ENCODE results near the gene PLB1.

The PLB1 gene

GRCh38 chr2:28592481-28592880 is 96.6 kb downstream of the PLB1 start:
- no peak for FAIRE-seq

DNA sequence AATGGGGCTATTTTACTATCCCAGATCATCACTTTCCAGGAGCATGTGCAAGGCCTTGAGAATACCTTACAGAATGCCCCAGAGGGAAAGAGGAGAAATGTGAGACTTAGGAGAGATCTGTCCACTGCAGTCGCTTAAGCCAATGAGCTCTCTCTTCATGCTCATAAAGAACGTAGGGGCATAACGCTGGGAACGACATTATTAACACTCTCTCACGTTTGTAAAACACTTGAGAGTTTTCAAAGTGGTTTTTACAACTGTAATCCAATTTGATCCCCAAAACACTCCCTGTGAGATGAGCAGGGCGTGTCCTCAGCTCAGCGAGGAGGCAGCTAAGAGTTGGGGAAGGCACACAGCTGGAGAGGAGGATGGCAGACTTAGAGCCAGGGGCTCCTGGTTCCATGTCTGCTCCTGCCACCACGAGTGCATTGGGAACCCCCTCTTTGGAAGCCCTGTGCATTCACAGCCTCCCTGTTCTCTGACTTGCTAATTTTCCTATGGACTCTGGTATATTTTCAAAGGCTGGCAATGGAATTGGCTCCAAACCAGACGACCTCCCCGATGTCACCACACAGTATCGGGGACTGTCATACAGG is 97.4 kb downstream of the PLB1 start:
- FAIRE-seq, result no peak

DNA sequence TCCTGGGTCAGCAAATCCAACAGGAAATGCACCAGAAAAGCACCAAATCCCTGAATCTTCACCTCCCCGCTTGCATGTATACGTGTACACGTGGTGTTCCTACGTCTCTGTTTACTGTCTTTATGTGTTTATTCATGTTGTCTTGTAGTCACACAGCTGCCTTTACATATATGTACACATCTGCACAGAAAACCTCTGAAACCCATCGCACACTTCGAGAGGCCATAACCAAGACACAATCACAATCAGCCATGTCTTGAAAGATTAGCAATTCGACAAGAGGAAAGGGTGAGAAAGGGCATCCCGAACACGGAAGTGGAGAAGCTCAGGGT is 98.1 kb downstream of the PLB1 start:
- no peak for FAIRE-seq

DNA sequence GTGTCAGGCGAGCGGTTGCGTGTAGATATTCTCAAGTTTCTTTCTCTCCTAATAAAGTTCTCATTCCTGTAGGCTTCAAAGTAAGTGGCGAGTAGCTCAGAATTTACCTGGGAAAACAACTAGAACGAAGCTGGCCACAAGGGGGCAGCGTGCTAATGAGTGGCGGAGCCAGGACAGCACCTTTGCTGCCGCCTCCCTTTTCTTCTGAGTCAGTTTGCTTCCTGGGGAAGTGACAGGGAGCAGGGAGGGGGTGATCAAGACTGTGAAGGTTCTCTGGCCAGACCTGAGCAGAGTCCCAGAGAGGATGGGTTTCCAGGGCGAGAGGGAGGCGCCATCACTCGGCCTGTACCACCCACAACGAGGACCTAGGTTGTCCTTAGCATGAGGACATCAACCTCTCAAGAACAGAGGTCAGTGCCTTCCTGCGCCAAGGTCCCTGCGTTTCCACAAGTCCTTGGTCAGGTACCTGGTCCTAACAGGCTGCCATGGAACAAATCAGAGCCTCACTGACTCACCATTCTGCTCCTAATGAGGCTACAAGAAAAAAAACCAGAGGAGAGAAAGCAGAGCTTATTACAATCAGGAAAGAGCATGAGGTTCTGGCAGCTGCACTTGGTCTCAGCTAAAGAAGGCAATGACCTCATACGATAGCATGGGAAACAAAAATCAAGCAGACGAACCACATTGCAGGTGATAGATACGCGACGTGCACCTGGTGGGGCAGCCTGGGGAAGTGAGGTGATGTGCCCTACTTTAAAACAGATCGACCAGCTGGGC is 98.7 kb downstream of the PLB1 start:
- peak; percentile 95 for FAIRE-seq

- no peak for FAIRE-seq
These were observed 99.5 kb downstream of the PLB1 start for GRCh38 chr2:28595323-28595722.

DNA sequence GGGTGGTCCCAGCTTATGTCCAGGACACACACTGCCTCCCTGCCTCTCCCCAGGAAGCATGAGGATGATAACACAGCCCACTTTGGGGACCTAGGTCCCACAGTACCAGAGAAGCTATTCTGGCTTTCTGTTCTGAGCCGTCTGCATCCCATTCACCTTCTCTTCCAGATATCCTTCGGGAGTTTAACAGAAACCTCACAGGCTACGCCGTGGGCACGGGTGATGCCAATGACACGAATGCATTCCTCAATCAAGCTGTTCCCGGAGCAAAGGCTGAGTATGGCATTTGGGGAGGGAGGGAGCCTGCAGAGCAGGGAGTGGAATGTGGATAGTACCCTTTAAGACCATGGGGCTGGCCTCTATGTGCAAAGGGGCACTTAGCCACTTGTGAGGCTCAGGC is 102.6 kb downstream of the PLB1 start:
- FAIRE-seq, result no peak

GRCh38 chr2:28600181-28600580 is 104.3 kb downstream of the PLB1 start:
- no peak for FAIRE-seq

- no peak for FAIRE-seq
These were observed 105.8 kb downstream of the PLB1 start for GRCh38 chr2:28601616-28602015.

DNA sequence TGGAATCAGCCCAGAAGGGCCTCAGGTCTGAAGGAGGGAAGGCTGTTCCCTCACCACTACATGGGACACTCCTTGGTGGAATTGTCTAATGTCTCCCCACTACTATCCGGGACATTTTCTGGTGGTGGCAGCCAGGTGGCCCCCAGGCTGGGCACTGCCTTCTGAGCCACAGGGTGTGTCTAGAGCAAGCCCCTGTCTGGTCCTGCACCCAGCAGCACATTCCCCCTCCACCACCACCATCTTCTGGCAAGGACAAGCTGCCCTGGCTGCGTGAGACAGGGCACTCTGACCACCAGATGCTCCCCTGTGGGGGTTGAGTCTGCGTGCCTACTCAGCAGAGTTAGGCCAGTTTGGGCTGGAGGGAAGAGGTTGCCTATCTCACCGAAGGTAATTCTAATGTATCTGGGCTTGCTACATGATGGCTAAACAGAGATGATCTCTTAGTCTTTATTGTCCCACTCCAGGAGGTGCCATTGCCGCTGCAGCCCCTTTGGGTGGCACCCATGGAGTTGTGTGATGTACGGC is 106.3 kb downstream of the PLB1 start:
- no peak for FAIRE-seq

GRCh38 chr2:28602751-28603639 is 107.1 kb downstream of the PLB1 start:
- no peak for FAIRE-seq

GRCh38 chr2:28603821-28604220 is 108.0 kb downstream of the PLB1 start:
- FAIRE-seq, result no peak

- FAIRE-seq, result no peak
These were observed 108.5 kb downstream of the PLB1 start for GRCh38 chr2:28604284-28604843.

DNA sequence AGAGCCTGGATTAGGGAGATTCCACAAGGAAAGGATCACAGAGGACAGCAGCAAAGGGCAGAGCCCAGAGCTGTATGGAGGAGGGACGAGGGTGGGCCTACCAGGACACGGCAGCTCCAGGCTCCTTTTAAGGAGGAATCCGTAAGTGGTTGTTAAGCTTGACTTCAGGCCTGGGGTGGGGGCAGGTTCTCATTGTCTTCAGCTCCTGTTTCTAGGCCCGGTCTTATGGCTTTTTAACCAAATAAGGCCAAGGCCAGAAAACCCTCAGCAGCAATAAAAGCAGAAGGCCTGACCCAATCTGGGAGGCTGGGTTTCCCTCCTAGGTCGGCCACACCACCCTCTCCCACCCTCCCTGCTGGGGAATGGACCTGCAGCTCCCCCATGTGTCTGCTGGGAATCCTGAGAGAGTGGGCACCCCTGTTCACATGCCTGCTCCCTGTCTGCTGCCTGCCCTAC is 111.2 kb downstream of the PLB1 start:
- no peak for FAIRE-seq

DNA sequence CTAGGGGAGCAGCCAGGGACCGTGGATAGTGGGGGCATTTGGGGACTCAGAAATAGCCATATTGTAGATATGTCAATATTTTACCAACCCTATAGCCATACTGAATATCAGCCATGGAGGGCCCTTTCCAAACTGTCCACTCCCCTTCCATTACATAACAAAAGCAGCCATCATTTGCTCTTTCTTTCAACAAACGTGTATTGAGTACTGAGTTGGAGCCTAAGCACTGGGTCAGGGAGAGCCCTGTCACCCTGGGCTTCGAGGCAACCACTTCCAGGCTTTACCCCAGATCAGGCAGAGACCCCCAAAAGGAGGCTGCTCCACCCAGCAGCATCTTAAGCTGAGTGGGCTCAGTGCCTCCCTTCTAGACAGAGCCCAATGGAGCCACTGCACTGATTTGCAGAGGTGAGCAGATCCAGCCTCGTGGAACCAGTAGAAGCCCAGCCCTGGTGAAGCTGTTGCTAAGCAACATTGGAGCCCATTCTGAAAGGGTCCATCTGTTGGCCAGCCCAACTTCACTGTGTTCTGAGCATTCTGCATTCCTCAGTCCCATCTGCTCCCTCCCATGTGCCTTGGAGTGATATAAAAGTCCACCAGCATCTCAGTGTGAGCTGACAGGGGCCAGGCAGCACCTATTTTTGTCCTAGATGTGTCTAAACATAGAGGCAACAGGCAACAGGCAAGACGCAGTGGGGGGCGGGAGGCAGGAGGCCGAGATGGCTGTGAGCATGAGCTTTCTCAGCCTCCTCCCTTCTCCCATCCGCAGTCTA is 112.1 kb downstream of the PLB1 start:
- FAIRE-seq, result no peak

GRCh38 chr2:28608500-28609424 is 112.9 kb downstream of the PLB1 start:
- no peak for FAIRE-seq

- no peak for FAIRE-seq
These were observed 114.8 kb downstream of the PLB1 start for GRCh38 chr2:28610583-28611201.

DNA sequence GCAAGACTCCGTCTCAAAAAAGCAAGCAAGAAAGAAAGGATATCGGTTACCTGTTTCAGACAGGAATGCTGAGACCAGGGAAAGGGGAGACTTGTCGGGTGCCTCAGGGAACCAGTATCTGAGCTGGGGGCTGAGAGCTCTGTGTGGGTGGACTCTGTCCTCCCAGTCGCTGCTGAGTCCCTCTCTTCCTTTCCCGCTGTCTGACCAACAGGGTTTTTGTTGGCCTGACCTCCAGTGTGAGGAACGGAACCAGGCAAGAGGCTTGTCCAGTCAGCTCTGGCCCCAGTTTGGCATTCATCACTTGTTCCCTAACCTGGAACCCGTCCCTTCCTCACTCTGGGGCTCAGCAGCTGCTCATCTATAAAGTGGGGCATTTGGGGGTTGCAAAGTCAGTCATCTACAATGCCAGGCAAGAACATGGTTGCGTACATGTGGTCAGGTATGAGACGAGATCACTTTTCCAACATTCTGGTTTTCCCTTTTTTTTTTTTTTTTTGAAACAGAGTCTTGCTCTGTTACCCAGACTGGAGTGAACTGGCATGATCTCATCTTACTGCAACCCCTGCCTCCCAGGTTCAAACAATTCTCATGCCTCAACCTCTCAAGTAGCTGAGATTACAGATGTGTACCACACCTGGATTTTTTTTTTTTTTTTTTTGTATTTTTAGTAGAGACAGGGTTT is 116.4 kb downstream of the PLB1 start:
- no peak for FAIRE-seq

DNA sequence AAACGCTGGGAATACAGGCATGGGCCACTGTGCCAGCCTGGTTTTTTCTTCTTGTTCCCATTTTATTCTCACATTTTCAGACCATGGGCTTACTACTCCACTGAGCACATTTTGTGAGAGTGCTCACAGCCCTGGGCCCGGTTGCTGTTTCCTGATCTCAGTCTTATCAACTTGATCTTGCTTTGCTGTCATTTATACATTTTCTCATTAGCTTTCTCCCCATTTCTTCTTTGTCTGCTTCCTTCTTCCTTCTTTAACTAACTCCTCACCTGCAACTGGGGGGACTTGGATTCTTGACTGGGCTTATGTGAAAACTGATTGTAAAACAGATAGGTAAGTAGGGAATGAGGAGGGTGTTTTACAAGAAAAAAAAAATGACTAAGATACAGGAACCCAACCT is 117.3 kb downstream of the PLB1 start:
- FAIRE-seq, result no peak

DNA sequence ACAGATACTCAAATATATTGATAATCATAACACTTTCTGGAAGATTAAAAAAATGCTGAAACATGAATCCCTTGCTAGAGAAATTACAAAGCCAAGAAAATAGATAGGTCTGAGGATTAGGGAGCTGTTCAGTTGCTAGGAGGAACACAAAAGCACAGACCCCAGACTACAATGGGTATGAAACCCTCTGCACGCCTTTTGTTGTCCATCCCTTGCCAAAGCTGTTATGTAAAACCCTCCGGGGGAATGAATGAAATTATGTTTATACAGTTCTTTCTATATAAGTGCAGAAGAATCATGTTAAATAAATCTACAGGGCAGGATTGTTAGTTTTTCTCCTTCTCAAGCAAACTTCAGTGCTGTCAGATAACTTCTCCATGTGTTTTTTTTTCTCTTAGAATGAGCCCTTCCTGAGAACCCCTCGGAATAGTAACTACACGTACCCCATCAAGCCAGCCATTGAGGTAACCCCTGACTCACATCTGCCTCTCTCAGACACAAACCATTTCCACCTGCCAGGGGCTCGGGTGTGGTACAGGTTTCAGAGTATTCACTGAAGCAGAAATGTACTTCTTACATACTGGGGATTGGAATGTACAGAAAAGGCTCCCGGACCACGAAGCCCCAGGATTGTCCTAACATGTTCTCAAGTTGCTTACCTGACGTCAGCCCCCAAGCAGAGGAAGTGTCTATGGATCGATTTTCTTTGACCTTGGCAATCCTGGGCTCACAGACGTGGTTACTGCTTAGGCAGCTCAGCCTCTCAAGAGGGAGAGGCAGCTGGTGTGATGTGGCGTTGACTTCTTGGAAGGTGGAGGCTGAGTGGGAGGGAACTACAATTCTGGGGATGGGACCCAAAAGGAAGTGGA is 118.0 kb downstream of the PLB1 start:
- no peak for FAIRE-seq
